Measurements from ENCODE around the gene STAT3. TPM values are rescaled to one million over a fixed set of nuclear protein-coding genes. Genes with fewer than 3 reads are reported as not detected.

Gene STAT3
- total and polyA plus RNA-seq, 8 donors, result 31.3 to 207 (median 104) TPM

DNA sequence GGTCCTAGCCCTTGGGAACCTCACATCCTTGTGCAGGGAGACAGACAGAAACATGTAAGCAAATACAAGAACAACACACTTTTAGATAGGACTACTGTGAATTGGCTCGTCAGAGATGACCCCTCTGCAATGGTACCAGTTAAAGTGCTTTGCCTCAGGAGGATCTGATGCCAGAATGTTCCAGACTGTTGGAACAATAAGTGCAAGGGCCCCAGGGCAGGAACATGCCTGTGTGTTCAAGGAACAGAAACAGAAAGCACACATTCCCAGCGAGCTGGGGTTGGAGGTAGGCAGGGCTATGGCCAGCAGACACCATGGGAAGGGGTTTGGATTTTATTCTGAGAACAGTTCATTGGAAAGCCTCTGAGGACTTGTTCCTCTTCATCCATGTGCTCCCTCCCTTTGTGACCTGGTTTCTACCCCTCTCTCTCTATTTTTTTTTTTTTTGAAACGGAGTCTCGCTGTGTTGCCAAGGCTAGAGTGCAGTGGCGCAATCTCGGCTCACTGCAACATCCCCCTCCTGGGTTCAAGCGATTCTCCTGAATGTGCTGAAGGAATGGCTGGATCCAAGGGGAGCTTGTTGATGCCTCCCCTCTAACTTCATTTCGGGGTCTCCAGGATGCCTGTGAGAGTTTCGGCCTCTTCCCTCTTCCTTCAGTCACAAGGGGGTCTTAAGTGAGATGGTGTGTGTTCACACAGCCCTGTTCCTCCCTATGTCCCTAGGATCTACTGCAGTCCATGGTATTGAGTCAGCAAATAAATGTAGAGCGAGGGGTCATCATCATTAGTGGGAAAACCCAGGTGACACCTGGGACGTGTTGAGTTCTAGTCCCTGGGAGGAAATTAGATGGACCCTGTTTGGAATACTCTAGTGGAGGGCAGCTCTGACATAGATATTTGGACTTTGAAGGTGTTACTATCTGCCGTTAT, 93.5 kb downstream of the STAT3 start:
- no peaks in the 10 kb centered on the region for H3K27me3 ChIP-seq
- DNase-seq, result no peak
- H3K4me1 ChIP-seq, result peaks cover 0 to 23% (median 9%) of the 10 kb centered on the region in 4 donors
- H3K9me3 ChIP-seq, result no peaks in the 10 kb centered on the region
- intact Hi-C loops (cut with DNase I; ENCODE audit: low total_unique reads), result no loop called here
- peaks cover 18 to 82% (median 77%) of the 10 kb centered on the region in 4 donors for H3K36me3 ChIP-seq
- H3K4me3 ChIP-seq, result no peak overlapping the region
- no peak for TF ChIP-seq POLR2AphosphoS5 (IDR thresholded peaks at IDR 0.05)
- no peak overlapping the region for H3K27ac ChIP-seq
- WGBS, 5 donors, result 80 to 90% (median 85%) methylated on average over 12 of the region's 12 CpGs

DNA sequence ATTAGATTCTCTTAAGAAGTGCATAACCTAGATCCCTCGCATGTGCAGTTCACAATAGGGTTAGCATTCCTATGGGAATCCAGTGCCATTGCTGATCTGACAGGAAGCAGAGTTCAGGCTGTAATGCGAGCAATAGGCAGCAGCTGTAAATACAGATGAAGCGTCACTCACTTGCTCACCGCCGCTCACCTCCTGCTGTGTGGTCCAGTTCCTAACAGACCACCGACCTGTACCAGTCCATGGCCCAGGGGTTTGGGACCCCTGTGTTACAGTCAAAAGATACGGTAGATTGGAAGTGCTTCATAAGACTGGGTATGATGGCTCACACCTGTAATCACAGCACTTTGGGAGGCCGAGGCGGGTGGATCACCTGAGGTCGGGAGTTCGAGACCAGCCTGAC, 97.1 kb downstream of the STAT3 start:
- no peaks in the 10 kb centered on the region for H3K9me3 ChIP-seq
- H3K4me3 ChIP-seq, result no peak overlapping the region
- H3K36me3 ChIP-seq, result peaks cover 5 to 49% (median 45%) of the 10 kb centered on the region in 4 donors
- WGBS, 5 donors, result 87 to 95% (median 91%) methylated on average over 9 to 11 of the region's 11 CpGs
- no peaks in the 10 kb centered on the region for H3K27me3 ChIP-seq
- H3K27ac ChIP-seq, result no peak overlapping the region
- H3K4me1 ChIP-seq, result peaks cover 18 to 54% (median 42%) of the 10 kb centered on the region in 4 donors
- intact Hi-C loops (cut with DNase I; ENCODE audit: low total_unique reads), result no loop called here
- DNase-seq, result no peak
- TF ChIP-seq POLR2AphosphoS5 (IDR thresholded peaks at IDR 0.05) (no peak), EP300 (IDR thresholded peaks at IDR 0.05) (no peak), POLR2A (IDR thresholded peaks at IDR 0.05) (no peak)
- TF ChIP-seq, protein P1, sequence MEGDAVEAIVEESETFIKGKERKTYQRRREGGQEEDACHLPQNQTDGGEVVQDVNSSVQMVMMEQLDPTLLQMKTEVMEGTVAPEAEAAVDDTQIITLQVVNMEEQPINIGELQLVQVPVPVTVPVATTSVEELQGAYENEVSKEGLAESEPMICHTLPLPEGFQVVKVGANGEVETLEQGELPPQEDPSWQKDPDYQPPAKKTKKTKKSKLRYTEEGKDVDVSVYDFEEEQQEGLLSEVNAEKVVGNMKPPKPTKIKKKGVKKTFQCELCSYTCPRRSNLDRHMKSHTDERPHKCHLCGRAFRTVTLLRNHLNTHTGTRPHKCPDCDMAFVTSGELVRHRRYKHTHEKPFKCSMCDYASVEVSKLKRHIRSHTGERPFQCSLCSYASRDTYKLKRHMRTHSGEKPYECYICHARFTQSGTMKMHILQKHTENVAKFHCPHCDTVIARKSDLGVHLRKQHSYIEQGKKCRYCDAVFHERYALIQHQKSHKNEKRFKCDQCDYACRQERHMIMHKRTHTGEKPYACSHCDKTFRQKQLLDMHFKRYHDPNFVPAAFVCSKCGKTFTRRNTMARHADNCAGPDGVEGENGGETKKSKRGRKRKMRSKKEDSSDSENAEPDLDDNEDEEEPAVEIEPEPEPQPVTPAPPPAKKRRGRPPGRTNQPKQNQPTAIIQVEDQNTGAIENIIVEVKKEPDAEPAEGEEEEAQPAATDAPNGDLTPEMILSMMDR (IDR thresholded peaks at IDR 0.05), result no peak

DNA sequence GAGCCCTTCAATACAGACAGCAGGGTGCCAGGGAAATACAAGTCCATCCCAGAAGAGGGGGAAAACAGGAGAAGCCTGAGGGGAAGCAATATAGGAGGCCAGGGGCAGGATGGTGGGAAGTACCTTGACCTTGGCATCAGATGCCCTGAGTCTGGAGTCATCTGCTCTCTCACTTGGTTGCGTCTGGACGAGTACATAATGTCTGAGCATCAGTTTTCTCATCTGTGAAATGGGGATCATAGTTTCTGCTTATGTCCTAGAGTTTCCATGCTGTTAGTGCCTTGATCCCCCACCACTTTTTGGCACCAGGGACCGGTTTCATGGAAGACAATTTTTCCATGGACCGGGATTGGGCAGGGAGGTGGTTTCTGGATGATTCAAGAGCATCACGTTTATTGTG, 97.7 kb downstream of the STAT3 start:
- DNase-seq, result no peak
- TF ChIP-seq POLR2AphosphoS5 (IDR thresholded peaks at IDR 0.05) (no peak), POLR2A (IDR thresholded peaks at IDR 0.05) (no peak), EP300 (IDR thresholded peaks at IDR 0.05) (no peak)
- TF ChIP-seq, protein P1 (IDR thresholded peaks at IDR 0.05), result no peak
- intact Hi-C loops (cut with DNase I; ENCODE audit: low total_unique reads), result no loop called here
- peaks cover 20 to 59% (median 45%) of the 10 kb centered on the region in 4 donors for H3K4me1 ChIP-seq
- no peak overlapping the region for H3K4me3 ChIP-seq
- peaks cover 0 to 44% (median 39%) of the 10 kb centered on the region in 4 donors for H3K36me3 ChIP-seq
- no peaks in the 10 kb centered on the region for H3K9me3 ChIP-seq
- H3K27me3 ChIP-seq, result no peaks in the 10 kb centered on the region
- peak overlapping the region in 1 of 5 donors; percentile 32 for H3K27ac ChIP-seq
- WGBS, 5 donors, result 78 to 90% (median 85%) methylated on average over 5 of the region's 5 CpGs

DNA sequence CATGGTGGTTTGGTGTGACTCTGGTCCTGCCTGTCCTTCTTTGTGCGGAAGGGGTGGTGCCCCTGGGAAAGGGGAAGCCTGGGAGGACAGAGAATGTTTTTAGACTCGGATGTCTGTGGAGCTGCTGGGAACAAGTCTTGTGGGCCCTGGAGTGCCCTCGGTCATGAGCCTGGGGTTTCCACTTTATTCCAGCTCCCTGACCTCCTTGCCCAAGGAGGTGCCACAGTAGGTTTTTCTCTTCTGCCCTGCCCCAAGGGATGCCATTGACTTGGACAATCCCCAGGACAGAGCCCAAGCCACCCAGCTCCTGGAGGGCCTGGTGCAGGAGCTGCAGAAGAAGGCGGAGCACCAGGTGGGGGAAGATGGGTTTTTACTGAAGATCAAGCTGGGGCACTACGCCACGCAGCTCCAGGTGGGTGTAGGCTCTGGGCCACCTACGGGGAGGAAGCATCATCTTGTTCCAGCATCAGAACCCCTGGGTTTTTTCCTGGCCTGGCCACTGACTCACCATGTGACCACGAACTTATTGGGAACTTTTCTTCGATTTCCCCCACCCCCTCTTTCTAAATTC, 98.5 kb downstream of the STAT3 start:
- peaks cover 0 to 35% (median 31%) of the 10 kb centered on the region in 4 donors for H3K36me3 ChIP-seq
- H3K27ac ChIP-seq, result peak overlapping the region; percentile 71 to 92 (median 87)
- WGBS, 5 donors, result 80 to 86% (median 83%) methylated on average over 8 to 9 of the region's 9 CpGs
- H3K9me3 ChIP-seq, result no peaks in the 10 kb centered on the region
- peaks cover 20 to 62% (median 45%) of the 10 kb centered on the region in 4 donors for H3K4me1 ChIP-seq
- TF ChIP-seq POLR2A (IDR thresholded peaks at IDR 0.05) (no peak), POLR2AphosphoS5 (IDR thresholded peaks at IDR 0.05) (no peak), EP300 (IDR thresholded peaks at IDR 0.05) (no peak)
- TF ChIP-seq, protein P1 (IDR thresholded peaks at IDR 0.05), result no peak
- intact Hi-C loops (cut with DNase I; ENCODE audit: low total_unique reads), result no loop called here
- peak overlapping the region; percentile 69 to 75 (median 72) for H3K4me3 ChIP-seq
- DNase-seq, result no peak
- H3K27me3 ChIP-seq, result no peaks in the 10 kb centered on the region

Measured in stomach (tissue), 9 donors.